KMS-11 (cell line): ENCODE results near the gene FALEC.
A peak's percentile ranks its signal among the peaks of the same experiment; 100 is the strongest.
"Not testable (repeated sequence)": the region's sequence is repeated elsewhere in the genome, so short reads cannot be mapped to it uniquely, and the experiment has no call there.

Experiments used
- H2AFZ ChIP-seq: fragments of 200-600 bp; sonication (generic); 2 replicates; pipeline ENCODE4 v1.6.1; 2016; ENCODE audit warnings: antibody characterized with exemption, mixed run types, low read depth
- H3K27ac ChIP-seq: fragments of 200-600 bp; sonication (generic); 2 replicates; pipeline ENCODE4 v1.6.1; 2016; ENCODE audit warnings: mild to moderate bottlenecking, mixed run types
- H3K27me3 ChIP-seq: fragments of 200-600 bp; sonication (generic); 2 replicates; pipeline ENCODE4 v1.6.1; 2017; ENCODE audit warnings: mild to moderate bottlenecking, low read depth, mixed run types, moderate library complexity; ENCODE audit not compliant: insufficient read depth
- H3K36me3 ChIP-seq: fragments of 200-600 bp; sonication (generic); 2 replicates; pipeline ENCODE4 v1.6.1; 2017; ENCODE audit warnings: mild to moderate bottlenecking, mixed run types; ENCODE audit not compliant: insufficient read depth
- H3K4me1 ChIP-seq: fragments of 200-600 bp; sonication (generic); 2 replicates; pipeline ENCODE4 v1.6.1; 2016; ENCODE audit warnings: mild to moderate bottlenecking, low read depth, mixed run types; ENCODE audit not compliant: poor library complexity, severe bottlenecking
- H3K4me2 ChIP-seq: fragments of 200-600 bp; sonication (generic); 2 replicates; pipeline ENCODE4 v1.7.0; 2016; ENCODE audit warnings: mild to moderate bottlenecking, mixed run types
- H3K4me3 ChIP-seq: fragments of 200-600 bp; sonication (generic); IDR thresholded peaks from 2 replicates; pipeline ENCODE4 v1.6.1; 2017; ENCODE audit warnings: low read depth, low read length, mixed read lengths; ENCODE audit not compliant: insufficient read depth
- H3K79me2 ChIP-seq: fragments of 200-600 bp; sonication (generic); 2 replicates; pipeline ENCODE4 v1.6.1; 2016; ENCODE audit warnings: low read depth, mixed run types; ENCODE audit not compliant: insufficient read depth
- H3K9ac ChIP-seq: fragments of 200-600 bp; sonication (generic); 2 replicates; pipeline ENCODE4 v1.6.1; 2016; ENCODE audit warnings: mild to moderate bottlenecking, mixed run types
- H4K20me1 ChIP-seq: fragments of 200-600 bp; sonication (generic); 2 replicates; pipeline ENCODE4 v1.6.1; 2016; ENCODE audit warnings: mild to moderate bottlenecking, mixed run types; ENCODE audit not compliant: insufficient read depth
- TF ChIP-seq, protein P1 (sequence below): fragments of 200-600 bp; sonication (generic); conservative IDR thresholded peaks from 2 replicates; pipeline ENCODE4 v1.6.1; 2017; ENCODE audit warnings: low read depth, mild to moderate bottlenecking, antibody characterized with exemption, low read length, moderate library complexity, mixed read lengths

Gene FALEC

DNA sequence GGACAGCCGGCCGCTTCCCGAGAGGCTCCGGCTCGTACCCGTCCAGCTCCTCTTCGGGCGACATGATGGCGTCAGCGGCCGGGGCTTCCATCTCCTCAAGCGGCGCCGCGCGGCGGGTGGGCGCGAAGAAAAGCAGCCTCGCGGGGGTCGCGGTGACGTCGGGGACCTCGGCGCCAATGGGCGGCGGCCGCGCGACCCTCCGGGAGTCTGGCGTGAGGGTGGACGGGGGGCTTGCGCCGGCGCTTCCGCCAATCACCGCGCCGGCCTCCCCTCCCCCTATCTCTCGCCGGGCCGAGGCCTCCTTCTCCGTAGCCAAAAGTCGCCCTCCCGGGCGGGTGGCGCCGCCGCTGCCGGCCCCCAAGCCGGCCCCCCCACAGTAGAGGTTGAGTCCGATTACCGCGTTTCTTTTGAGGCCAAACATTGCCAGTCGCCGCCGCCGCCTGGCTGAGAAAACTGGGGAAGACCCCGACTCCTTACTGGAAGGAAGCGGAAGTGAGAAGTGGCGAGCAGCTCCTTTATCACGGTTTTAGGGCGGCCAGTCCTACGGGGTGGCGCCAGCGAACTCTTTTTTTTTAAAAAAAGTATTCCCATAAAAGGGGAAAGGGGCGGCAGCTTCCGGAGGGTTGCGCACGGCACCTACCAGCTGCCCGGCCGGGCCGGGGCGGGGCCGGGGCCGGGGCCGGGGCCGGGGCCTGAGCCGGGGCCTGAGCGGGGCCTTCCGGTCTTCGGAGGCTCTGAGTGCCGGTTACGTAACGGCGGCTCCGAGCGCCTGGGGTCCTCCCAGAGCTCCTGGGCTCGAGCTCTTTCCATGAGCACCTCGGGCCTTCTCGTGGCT is 63.8 kb downstream of the FALEC start, which contains the start of gene MCL1:
Gene MCL1, minus strand, starts transcription at position 501 of the 835 bp plus-strand sequence. Its CDS starts 80 bp downstream, at position 421.
- Histone ChIP-seq H3K4me1 (peaks cover 46% of the 10 kb centered on the region), H2AFZ (peak within 1 kb of the TSS; percentile 73), H3K9ac (peak within 1 kb of the TSS; percentile 92), H4K20me1 (peaks cover 47% of the 10 kb centered on the region), H3K79me2 (peaks cover 56% of the 10 kb centered on the region), H3K27ac (peak within 1 kb of the TSS; percentile 78), H3K4me2 (peak within 1 kb of the TSS; percentile 99), H3K36me3 (peaks cover 41% of the 10 kb centered on the region), H3K27me3 (no peaks in the 10 kb centered on the region), H3K4me3 (peak within 1 kb of the TSS; percentile 98)
- TF ChIP-seq, protein P1, sequence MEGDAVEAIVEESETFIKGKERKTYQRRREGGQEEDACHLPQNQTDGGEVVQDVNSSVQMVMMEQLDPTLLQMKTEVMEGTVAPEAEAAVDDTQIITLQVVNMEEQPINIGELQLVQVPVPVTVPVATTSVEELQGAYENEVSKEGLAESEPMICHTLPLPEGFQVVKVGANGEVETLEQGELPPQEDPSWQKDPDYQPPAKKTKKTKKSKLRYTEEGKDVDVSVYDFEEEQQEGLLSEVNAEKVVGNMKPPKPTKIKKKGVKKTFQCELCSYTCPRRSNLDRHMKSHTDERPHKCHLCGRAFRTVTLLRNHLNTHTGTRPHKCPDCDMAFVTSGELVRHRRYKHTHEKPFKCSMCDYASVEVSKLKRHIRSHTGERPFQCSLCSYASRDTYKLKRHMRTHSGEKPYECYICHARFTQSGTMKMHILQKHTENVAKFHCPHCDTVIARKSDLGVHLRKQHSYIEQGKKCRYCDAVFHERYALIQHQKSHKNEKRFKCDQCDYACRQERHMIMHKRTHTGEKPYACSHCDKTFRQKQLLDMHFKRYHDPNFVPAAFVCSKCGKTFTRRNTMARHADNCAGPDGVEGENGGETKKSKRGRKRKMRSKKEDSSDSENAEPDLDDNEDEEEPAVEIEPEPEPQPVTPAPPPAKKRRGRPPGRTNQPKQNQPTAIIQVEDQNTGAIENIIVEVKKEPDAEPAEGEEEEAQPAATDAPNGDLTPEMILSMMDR, result peak; percentile 39; the same call in 1 of the 2 replicates

DNA sequence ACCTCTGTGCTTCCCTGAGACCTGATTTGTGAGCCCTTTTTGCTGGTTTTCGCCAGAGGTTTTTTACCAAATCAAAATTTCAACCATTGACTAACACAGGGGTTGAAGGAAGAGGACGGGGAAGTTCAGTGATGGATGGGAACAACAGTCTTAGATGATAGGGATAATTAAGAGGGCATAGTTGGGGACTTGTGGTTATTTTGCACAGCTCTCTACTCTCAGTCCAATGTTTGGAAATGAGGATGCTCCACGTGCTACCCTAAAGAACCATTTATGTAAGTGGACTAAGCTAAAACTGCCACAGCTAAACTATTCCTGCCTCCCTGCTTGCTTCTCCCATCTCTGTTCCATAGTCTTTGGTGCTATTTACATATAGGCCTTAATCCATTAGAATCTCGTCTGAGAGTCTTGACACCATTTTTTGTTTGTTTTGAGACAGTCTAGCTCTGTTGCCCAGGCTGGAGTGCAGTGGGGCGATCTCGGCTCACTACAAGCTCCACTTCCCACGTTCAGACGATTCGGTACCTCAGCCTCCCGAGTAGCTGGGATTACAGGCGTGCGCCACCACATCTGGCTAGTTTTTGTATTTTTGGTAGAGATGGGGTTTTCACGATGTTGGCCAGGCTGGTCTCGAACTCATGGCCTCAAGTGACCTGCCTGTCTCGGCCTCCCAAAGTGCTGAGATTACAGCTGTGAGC is 64.5 kb downstream of the FALEC start:
- Histone ChIP-seq H3K4me2 (peak overlapping the region; percentile 57), H3K9ac (peak overlapping the region; percentile 92), H3K36me3 (peaks cover 33% of the 10 kb centered on the region), H3K79me2 (peaks cover 49% of the 10 kb centered on the region), H4K20me1 (peaks cover 39% of the 10 kb centered on the region), H2AFZ (peak overlapping the region; percentile 73), H3K27ac (peak overlapping the region; percentile 78), H3K4me3 (peak overlapping the region; percentile 47), H3K4me1 (peaks cover 38% of the 10 kb centered on the region), H3K27me3 (no peaks in the 10 kb centered on the region)
- TF ChIP-seq, protein P1, result no peak

DNA sequence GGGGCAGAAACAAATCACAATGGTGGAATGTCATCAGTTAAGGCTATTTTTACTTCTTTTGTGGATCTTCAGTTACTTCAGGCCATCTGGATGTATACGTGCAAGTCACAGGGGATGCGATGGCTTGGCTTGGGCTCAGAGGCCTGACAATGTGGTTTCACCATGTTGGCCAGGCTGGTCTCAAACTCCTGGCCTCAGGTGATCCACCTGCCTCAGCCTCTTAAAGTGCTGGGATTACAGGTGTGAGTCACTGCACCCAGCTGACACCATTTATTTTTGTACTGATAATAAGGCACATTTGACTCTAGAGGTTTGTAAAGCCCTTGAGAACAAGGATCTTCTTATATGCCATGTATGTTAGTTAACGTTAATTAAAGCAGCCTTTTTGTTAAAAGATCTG is 65.4 kb downstream of the FALEC start:
- H2AFZ ChIP-seq, H3K4me2 ChIP-seq, H3K4me3 ChIP-seq, H3K27me3 ChIP-seq, H3K27ac ChIP-seq, H3K9ac ChIP-seq: not testable (repeated sequence)
- Histone ChIP-seq H4K20me1 (peaks cover 30% of the 10 kb centered on the region), H3K36me3 (peaks cover 24% of the 10 kb centered on the region), H3K4me1 (peaks cover 30% of the 10 kb centered on the region), H3K79me2 (peaks cover 40% of the 10 kb centered on the region)

DNA sequence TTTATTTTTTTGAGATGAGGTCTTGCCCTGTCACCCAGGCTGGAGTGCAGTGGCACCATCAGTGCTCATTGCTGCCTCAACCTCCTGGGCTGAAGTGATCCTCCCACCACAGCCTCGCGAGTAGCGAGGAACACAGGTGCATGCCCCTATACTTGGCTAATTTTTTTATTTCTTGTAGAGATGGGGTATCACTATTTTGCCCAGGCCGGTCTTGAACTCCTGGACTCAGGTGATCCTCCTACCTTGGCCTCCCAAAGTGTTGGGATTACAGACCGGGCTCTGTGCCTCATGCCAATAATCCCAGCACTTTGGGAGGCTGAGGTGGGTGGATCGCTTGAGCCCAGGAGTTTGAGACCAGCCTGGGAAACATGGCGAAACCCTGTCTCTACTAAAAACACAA is 65.9 kb downstream of the FALEC start:
- H3K27me3 ChIP-seq, H3K4me2 ChIP-seq, H2AFZ ChIP-seq, H3K27ac ChIP-seq, H3K9ac ChIP-seq, H3K4me3 ChIP-seq: not testable (repeated sequence)
- H3K79me2 ChIP-seq, result peaks cover 35% of the 10 kb centered on the region
- peaks cover 20% of the 10 kb centered on the region for H3K36me3 ChIP-seq
- H3K4me1 ChIP-seq, result peaks cover 25% of the 10 kb centered on the region
- peaks cover 26% of the 10 kb centered on the region for H4K20me1 ChIP-seq

DNA sequence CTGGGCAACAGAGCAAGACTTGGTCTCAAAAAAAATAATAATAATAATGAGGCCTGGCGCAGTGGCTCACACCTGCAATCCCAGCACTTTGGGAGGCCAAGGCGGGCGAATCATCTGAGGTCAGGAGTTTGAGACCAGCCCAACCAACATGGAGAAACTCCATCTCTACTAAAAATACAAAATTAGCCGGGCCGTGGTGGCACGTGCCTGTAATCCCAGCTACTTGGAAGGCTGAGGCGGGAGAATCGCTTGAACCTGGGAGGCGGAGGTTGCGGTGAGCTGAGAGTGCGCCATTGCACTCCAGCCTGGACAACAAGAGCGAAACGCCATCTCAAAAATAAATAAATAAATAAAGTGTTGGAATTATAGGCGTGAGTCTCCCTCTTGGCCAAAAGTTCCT is 66.4 kb downstream of the FALEC start:
- H3K4me3 ChIP-seq, H2AFZ ChIP-seq, H3K27ac ChIP-seq, H3K4me2 ChIP-seq, H3K9ac ChIP-seq, H3K27me3 ChIP-seq: not testable (repeated sequence)
- Histone ChIP-seq H3K36me3 (peaks cover 14% of the 10 kb centered on the region), H3K79me2 (peaks cover 30% of the 10 kb centered on the region), H3K4me1 (peaks cover 20% of the 10 kb centered on the region), H4K20me1 (peaks cover 20% of the 10 kb centered on the region)
